Measurements from ENCODE around the gene CORO2B.

GRCh38 chr15:68765602-68766368 lies 187.0 kb downstream of the CORO2B start:
- TF ChIP-seq CTCF (IDR thresholded peaks at IDR 0.05) (no peak), POLR2A (IDR thresholded peaks at IDR 0.05) (no peak)
